Measurements from ENCODE around the gene PROCA1. TPM values are rescaled to one million over a fixed set of nuclear protein-coding genes. Genes with fewer than 3 reads are reported as not detected.
A peak's percentile ranks its signal among the peaks of the same experiment; 100 is the strongest.

PROCA1 gene
- total RNA-seq, 4 donors from 2014 or later = 2.6 to 3.6 TPM; not detected in 2

- no peaks in the 10 kb centered on the region for H3K9me3 ChIP-seq
- no peaks in the 10 kb centered on the region for H3K4me1 ChIP-seq
- intact Hi-C loops (cut with DNase I; ENCODE audit: low total_unique reads) = no loop called here
- no peaks in the 10 kb centered on the region for H3K36me3 ChIP-seq
- DNase-seq = no peak
- no peak overlapping the region for H3K27ac ChIP-seq
- TF ChIP-seq POLR2A (IDR thresholded peaks at IDR 0.05) (no peak), CTCF (IDR thresholded peaks at IDR 0.05) (no peak)
- no peak overlapping the region for H3K4me3 ChIP-seq
- H3K27me3 ChIP-seq = no peaks in the 10 kb centered on the region
These were observed 21.7 kb upstream of the PROCA1 start for GRCh38 chr17:28733346-28733745.

GRCh38 chr17:28729950-28730330, 18.3 kb upstream of the PROCA1 start:
- no peaks in the 10 kb centered on the region for H3K9me3 ChIP-seq
- H3K27ac ChIP-seq = no peak overlapping the region
- no peak overlapping the region for H3K4me3 ChIP-seq
- H3K4me1 ChIP-seq = peaks cover 2 to 10% of the 10 kb centered on the region in 2 donors
- DNase-seq = no peak
- no peaks in the 10 kb centered on the region for H3K27me3 ChIP-seq
- intact Hi-C loops (cut with DNase I; ENCODE audit: low total_unique reads) = no loop called here
- H3K36me3 ChIP-seq = no peaks in the 10 kb centered on the region
- TF ChIP-seq POLR2A (IDR thresholded peaks at IDR 0.05) (no peak), CTCF (IDR thresholded peaks at IDR 0.05) (no peak)

- peak within 1 kb of the TSS; percentile 96 to 100 for H3K27ac ChIP-seq
- intact Hi-C loops (cut with DNase I; ENCODE audit: low total_unique reads) = no loop called here
- H3K4me3 ChIP-seq = peak within 1 kb of the TSS; percentile 73 to 95
- H3K4me1 ChIP-seq = peaks cover 2 to 10% of the 10 kb centered on the region in 2 donors
- H3K27me3 ChIP-seq = no peaks in the 10 kb centered on the region
- no peaks in the 10 kb centered on the region for H3K36me3 ChIP-seq
- TF ChIP-seq POLR2A (IDR thresholded peaks at IDR 0.05) = peak; percentile 60 to 81
- TF ChIP-seq CTCF (IDR thresholded peaks at IDR 0.05) = peak in 1 of 4 experiments; percentile 20
- peak; percentile 97 for DNase-seq
- H3K9me3 ChIP-seq = no peaks in the 10 kb centered on the region
These were observed 16.9 kb upstream of the PROCA1 start, which contains the start of gene NEK8 for GRCh38 chr17:28728364-28729200. NEK8 (plus strand) TSS chr17:28728788; CDS start chr17:28728814, 26 bp downstream.

GRCh38 chr17:28726627-28727491, 15.2 kb upstream of the PROCA1 start:
- Histone ChIP-seq H3K27me3 (no peaks in the 10 kb centered on the region), H3K4me1 (peaks cover 2 to 15% of the 10 kb centered on the region in 2 donors), H3K4me3 (peak overlapping the region; percentile 73 to 95), H3K36me3 (no peaks in the 10 kb centered on the region), H3K27ac (peak overlapping the region; percentile 96 to 100), H3K9me3 (no peaks in the 10 kb centered on the region)
- intact Hi-C loops (cut with DNase I; ENCODE audit: low total_unique reads) = no loop called here
- TF ChIP-seq POLR2A (IDR thresholded peaks at IDR 0.05) = peak in 1 of 2 donors; percentile 30
- peak; percentile 99 to 100 (median 100) for TF ChIP-seq CTCF (IDR thresholded peaks at IDR 0.05)
- peak; percentile 92 to 95 for DNase-seq
